ENCODE measurements around the gene MACROD1.

DNA sequence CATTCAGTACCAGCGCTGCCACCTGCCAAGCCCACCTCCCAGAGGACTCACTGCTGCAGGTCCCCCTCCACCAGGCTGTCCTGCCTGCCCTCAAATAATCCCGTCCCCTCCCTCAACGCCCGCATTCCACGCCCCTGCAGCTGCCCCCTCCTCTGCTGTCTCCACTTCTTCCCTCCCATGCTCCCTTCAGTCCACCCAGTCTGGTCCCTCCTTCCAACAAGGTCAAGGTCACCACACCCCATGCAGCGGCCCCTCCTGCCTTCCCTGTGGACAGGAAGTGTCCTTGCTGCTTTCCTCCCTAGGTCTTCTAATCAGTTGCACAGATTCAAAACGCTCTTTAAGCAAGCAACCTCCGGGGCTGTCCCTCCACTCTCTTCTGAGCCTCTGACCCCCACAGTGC, 12.1 kb downstream of the MACROD1 start:
- no peak for TF ChIP-seq TCF12 (IDR thresholded peaks at IDR 0.05; ENCODE audit: low read depth, low read length)
- TF ChIP-seq, protein P1, sequence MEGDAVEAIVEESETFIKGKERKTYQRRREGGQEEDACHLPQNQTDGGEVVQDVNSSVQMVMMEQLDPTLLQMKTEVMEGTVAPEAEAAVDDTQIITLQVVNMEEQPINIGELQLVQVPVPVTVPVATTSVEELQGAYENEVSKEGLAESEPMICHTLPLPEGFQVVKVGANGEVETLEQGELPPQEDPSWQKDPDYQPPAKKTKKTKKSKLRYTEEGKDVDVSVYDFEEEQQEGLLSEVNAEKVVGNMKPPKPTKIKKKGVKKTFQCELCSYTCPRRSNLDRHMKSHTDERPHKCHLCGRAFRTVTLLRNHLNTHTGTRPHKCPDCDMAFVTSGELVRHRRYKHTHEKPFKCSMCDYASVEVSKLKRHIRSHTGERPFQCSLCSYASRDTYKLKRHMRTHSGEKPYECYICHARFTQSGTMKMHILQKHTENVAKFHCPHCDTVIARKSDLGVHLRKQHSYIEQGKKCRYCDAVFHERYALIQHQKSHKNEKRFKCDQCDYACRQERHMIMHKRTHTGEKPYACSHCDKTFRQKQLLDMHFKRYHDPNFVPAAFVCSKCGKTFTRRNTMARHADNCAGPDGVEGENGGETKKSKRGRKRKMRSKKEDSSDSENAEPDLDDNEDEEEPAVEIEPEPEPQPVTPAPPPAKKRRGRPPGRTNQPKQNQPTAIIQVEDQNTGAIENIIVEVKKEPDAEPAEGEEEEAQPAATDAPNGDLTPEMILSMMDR (IDR thresholded peaks at IDR 0.05 in 2 of 3, conservative IDR thresholded peaks at IDR 0.05 in 1 of 3; ENCODE audit: control insufficient read depth in 2 of 3, extremely low read depth in 1 of 3, insufficient read depth in 1 of 3, low read depth in 3 of 3, low read length in 3 of 3) = no peak
- TF ChIP-seq, protein P2, sequence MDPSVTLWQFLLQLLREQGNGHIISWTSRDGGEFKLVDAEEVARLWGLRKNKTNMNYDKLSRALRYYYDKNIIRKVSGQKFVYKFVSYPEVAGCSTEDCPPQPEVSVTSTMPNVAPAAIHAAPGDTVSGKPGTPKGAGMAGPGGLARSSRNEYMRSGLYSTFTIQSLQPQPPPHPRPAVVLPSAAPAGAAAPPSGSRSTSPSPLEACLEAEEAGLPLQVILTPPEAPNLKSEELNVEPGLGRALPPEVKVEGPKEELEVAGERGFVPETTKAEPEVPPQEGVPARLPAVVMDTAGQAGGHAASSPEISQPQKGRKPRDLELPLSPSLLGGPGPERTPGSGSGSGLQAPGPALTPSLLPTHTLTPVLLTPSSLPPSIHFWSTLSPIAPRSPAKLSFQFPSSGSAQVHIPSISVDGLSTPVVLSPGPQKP (IDR thresholded peaks at IDR 0.05; ENCODE audit: low read depth, low read length) = no peak
- no peak for TF ChIP-seq TAF1 (IDR thresholded peaks at IDR 0.05; ENCODE audit: borderline replicate concordance, low read depth, low read length)
- no peak for TF ChIP-seq SUZ12 (IDR thresholded peaks at IDR 0.05; ENCODE audit: unreplicated experiment)
- no peak for TF ChIP-seq EZH2 (IDR thresholded peaks at IDR 0.05; ENCODE audit: borderline replicate concordance, control insufficient read depth, low read depth, low read length)
- TF ChIP-seq, protein P3, sequence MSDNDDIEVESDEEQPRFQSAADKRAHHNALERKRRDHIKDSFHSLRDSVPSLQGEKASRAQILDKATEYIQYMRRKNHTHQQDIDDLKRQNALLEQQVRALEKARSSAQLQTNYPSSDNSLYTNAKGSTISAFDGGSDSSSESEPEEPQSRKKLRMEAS (IDR thresholded peaks at IDR 0.05; ENCODE audit: low read depth, low read length) = no peak
- no peak for TF ChIP-seq RBBP5 (conservative IDR thresholded peaks at IDR 0.05)
- no peak for TF ChIP-seq ZBED1 (IDR thresholded peaks at IDR 0.05; ENCODE audit: borderline replicate concordance)
- TF ChIP-seq MYC (IDR thresholded peaks at IDR 0.05; ENCODE audit: insufficient read depth, insufficient read length, insufficient replicate concordance, low read length, severe bottlenecking) = no peak
- TF ChIP-seq SREBF1 (IDR thresholded peaks at IDR 0.05; ENCODE audit: low read length) = no peak
- TF ChIP-seq CHD2 (IDR thresholded peaks at IDR 0.05; ENCODE audit: borderline replicate concordance, low read depth, low read length) = no peak
- TF ChIP-seq MEF2A (IDR thresholded peaks at IDR 0.05; ENCODE audit: insufficient read depth, low read depth, low read length) = no peak

All from GM12878 (cell line).